Peyer's patch (tissue), 4 donors: ENCODE results near the gene H2AZ2.

Experiments
- POLR2A ChIP-seq, 2 donors: fragments of 450-650 bp; IDR thresholded peaks; one replicate each; pipeline ENCODE4 v1.5.1; 2017; ENCODE audit warnings: antibody characterized with exemption in 2 of 2, mild to moderate bottlenecking in 2 of 2, moderate library complexity in 2 of 2
- TF ChIP-seq, protein P1 (sequence below), 6 experiments: fragments of 450-650 bp in 4 of 6; fragments of 200-600 bp in 2 of 6; sonication (generic) in 1 of 6; IDR thresholded peaks; one replicate each; pipeline ENCODE4 v1.5.1; 2017 to 2019; ENCODE audit warnings: antibody characterized with exemption in 6 of 6, mild to moderate bottlenecking in 3 of 6, moderate library complexity in 1 of 6

DNA sequence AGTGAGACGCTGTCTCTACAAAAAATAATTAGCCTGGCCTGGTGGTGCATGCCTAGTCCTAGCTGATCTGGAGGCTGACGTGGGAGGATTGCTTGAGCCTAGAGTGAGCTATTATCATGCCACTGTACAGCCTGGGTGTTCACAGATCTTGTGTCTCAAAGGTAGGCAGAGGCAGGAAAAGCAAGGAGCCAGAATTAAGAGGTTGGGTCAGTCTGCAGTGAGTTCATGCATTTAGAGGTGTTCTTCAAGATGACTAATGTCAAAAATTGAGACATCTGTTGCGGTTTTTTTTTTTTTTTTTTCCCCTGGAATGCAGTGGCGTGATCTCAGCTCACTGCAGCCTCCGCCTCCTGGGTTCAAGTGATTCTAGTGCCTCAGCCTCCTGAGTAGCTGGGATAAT is 46.0 kb downstream of the H2AZ2 start:
- TF ChIP-seq, protein P1, sequence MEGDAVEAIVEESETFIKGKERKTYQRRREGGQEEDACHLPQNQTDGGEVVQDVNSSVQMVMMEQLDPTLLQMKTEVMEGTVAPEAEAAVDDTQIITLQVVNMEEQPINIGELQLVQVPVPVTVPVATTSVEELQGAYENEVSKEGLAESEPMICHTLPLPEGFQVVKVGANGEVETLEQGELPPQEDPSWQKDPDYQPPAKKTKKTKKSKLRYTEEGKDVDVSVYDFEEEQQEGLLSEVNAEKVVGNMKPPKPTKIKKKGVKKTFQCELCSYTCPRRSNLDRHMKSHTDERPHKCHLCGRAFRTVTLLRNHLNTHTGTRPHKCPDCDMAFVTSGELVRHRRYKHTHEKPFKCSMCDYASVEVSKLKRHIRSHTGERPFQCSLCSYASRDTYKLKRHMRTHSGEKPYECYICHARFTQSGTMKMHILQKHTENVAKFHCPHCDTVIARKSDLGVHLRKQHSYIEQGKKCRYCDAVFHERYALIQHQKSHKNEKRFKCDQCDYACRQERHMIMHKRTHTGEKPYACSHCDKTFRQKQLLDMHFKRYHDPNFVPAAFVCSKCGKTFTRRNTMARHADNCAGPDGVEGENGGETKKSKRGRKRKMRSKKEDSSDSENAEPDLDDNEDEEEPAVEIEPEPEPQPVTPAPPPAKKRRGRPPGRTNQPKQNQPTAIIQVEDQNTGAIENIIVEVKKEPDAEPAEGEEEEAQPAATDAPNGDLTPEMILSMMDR (IDR thresholded peaks at IDR 0.05), result no peak
- TF ChIP-seq POLR2A (IDR thresholded peaks at IDR 0.05), result no peak
